Activated CD4-positive, alpha-beta T cell treated with anti-CD3 and anti-CD28 coated beads, Interleukin-2, amount 50 U/mL, for 4 hours (primary cell): ENCODE measurements around the gene TEX9.

Source experiments
- DNase-seq, 2 experiments: peaks; one replicate each; pipeline ENCODE4 v3.0.0-alpha.2; 2020

The TEX9 gene

GRCh38 chr15:56456229-56456628 lies 91.0 kb downstream of the TEX9 start:
- no peak for DNase-seq

- no peak for DNase-seq
Observed at GRCh38 chr15:56459096-56459495, 93.9 kb downstream of the TEX9 start.

- DNase-seq: no peak
Observed at GRCh38 chr15:56460071-56460470, 94.8 kb downstream of the TEX9 start.

GRCh38 chr15:56460947-56461346 lies 95.7 kb downstream of the TEX9 start:
- DNase-seq: no peak

- DNase-seq: peak; percentile 6 to 20
Observed at GRCh38 chr15:56464893-56465520, 99.8 kb downstream of the TEX9 start, which contains the start of gene MNS1. Gene MNS1, minus strand, starts transcription at chr15:56465137. Its CDS starts 165 bp downstream, at chr15:56464972.

GRCh38 chr15:56467616-56468015 lies 102.4 kb downstream of the TEX9 start:
- DNase-seq: no peak

- no peak for DNase-seq
Observed at GRCh38 chr15:56468401-56468800, 103.2 kb downstream of the TEX9 start.

- no peak for DNase-seq
Observed at GRCh38 chr15:56469483-56469882, 104.3 kb downstream of the TEX9 start.

GRCh38 chr15:56471440-56472069 lies 106.3 kb downstream of the TEX9 start:
- no peak for DNase-seq

GRCh38 chr15:56472278-56472677 lies 107.1 kb downstream of the TEX9 start:
- DNase-seq: no peak

- no peak for DNase-seq
Observed at GRCh38 chr15:56473017-56473416, 107.8 kb downstream of the TEX9 start.

GRCh38 chr15:56475351-56475750 lies 110.1 kb downstream of the TEX9 start:
- DNase-seq: no peak
